Type B pancreatic cell (in vitro differentiated cells): ENCODE data around the gene DOHH. TPM values are rescaled to one million over a fixed set of nuclear protein-coding genes. Genes with fewer than 3 reads are reported as not detected.

Experiments
- DNase-seq: peaks from one replicate; pipeline ENCODE4 v3.0.0; 2021; ENCODE audit warnings: mixed read lengths; ENCODE audit not compliant: unreplicated experiment; ENCODE audit errors: extremely low spot score
- H3K27ac Mint-ChIP-seq: 2 replicates; pipeline ENCODE4 v1.8.0; 2021; ENCODE audit warnings: mild to moderate bottlenecking, mixed read lengths
- H3K27me3 Mint-ChIP-seq: 2 replicates; pipeline ENCODE4 v1.8.0; 2021; ENCODE audit warnings: mixed read lengths
- H3K36me3 Mint-ChIP-seq: 2 replicates; pipeline ENCODE4 v1.8.0; 2021; ENCODE audit warnings: mixed read lengths
- H3K4me1 Mint-ChIP-seq: one replicate; pipeline ENCODE4 v1.8.0; 2021; ENCODE audit warnings: mixed read lengths; ENCODE audit not compliant: unreplicated experiment
- H3K4me3 Mint-ChIP-seq: 2 replicates; pipeline ENCODE4 v1.8.0; 2021; ENCODE audit warnings: mild to moderate bottlenecking, mixed read lengths
- H3K9me3 Mint-ChIP-seq: 2 replicates; pipeline ENCODE4 v1.8.0; 2021; ENCODE audit warnings: mixed read lengths
- CTCF ChIP-seq: fragments of 200-600 bp; sonication (generic); conservative IDR thresholded peaks from 2 replicates; pipeline ENCODE4 v1.5.0; 2021; ENCODE audit warnings: antibody characterized with exemption, mild to moderate bottlenecking
- total RNA-seq: library from RNA; stranded (reverse); gene quantifications from 2 replicates; pipeline ENCODE4 v1.2.1, GENCODE V29; 2021; ENCODE audit warnings: low replicate concordance

Gene DOHH
- total RNA-seq, 1 donor from 2014 or later: 10.8 TPM

- DNase-seq: no peak
- H3K27ac Mint-ChIP-seq: no peak overlapping the region
- H3K4me3 Mint-ChIP-seq: no peak overlapping the region
- TF ChIP-seq CTCF: no peak
- peaks cover 16% of the 10 kb centered on the region for H3K27me3 Mint-ChIP-seq
- H3K36me3 Mint-ChIP-seq: no peaks in the 10 kb centered on the region
- H3K4me1 Mint-ChIP-seq: no peaks in the 10 kb centered on the region
- no peaks in the 10 kb centered on the region for H3K9me3 Mint-ChIP-seq
These were observed 21.9 kb downstream of the DOHH start for GRCh38 chr19:3478409-3479176.

- no peak overlapping the region for H3K4me3 Mint-ChIP-seq
- H3K27ac Mint-ChIP-seq: no peak overlapping the region
- DNase-seq: no peak
- peaks cover 16% of the 10 kb centered on the region for H3K27me3 Mint-ChIP-seq
- no peaks in the 10 kb centered on the region for H3K9me3 Mint-ChIP-seq
- TF ChIP-seq CTCF: no peak
- H3K36me3 Mint-ChIP-seq: no peaks in the 10 kb centered on the region
- no peaks in the 10 kb centered on the region for H3K4me1 Mint-ChIP-seq
These were observed 22.5 kb downstream of the DOHH start for GRCh38 chr19:3477951-3478350.

GRCh38 chr19:3477506-3477905, 23.0 kb downstream of the DOHH start:
- no peak for DNase-seq
- TF ChIP-seq CTCF: no peak
- H3K27ac Mint-ChIP-seq: no peak overlapping the region
- peaks cover 16% of the 10 kb centered on the region for H3K27me3 Mint-ChIP-seq
- H3K36me3 Mint-ChIP-seq: no peaks in the 10 kb centered on the region
- H3K4me1 Mint-ChIP-seq: no peaks in the 10 kb centered on the region
- no peak overlapping the region for H3K4me3 Mint-ChIP-seq
- H3K9me3 Mint-ChIP-seq: no peaks in the 10 kb centered on the region

GRCh38 chr19:3476830-3477229, 23.6 kb downstream of the DOHH start:
- no peak for TF ChIP-seq CTCF
- no peak for DNase-seq
- Mint-ChIP-seq H3K4me3 (no peak overlapping the region), H3K36me3 (no peaks in the 10 kb centered on the region), H3K4me1 (no peaks in the 10 kb centered on the region), H3K27me3 (peaks cover 9% of the 10 kb centered on the region), H3K27ac (no peak overlapping the region), H3K9me3 (no peaks in the 10 kb centered on the region)

GRCh38 chr19:3475449-3475848, 25.0 kb downstream of the DOHH start:
- Mint-ChIP-seq H3K36me3 (no peaks in the 10 kb centered on the region), H3K4me1 (no peaks in the 10 kb centered on the region), H3K27ac (no peak overlapping the region), H3K27me3 (peaks cover 12% of the 10 kb centered on the region), H3K9me3 (no peaks in the 10 kb centered on the region), H3K4me3 (no peak overlapping the region)
- DNase-seq: no peak
- no peak for TF ChIP-seq CTCF
